Suppressor macrophage (primary cell): ENCODE results near the gene VIP.

Source experiments
- DNase-seq, 4 experiments: peaks; one replicate each; pipeline ENCODE4 v3.0.0-alpha.2; 2020 to 2022

Gene VIP

GRCh38 chr6:152783217-152783878 lies 32.8 kb downstream of the VIP start:
- no peak for DNase-seq

DNA sequence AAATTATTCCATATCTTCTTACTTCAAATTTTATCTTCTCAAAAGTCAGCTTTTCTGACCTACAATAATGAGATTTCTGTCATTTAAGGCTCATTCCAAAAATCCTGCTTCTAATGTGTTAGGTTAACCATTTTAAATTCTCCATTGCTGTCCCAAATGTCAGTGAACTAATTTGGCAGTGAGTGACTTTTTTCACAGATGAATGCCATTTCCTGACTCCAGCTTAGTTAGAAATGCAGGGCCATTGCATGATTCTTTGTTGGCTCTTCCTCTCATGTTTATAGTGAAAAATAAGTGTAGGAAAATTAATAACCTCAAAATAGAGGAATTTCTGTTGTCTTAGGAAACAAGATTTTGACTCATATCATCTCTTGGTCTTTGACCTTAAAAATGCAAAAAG lies 44.1 kb downstream of the VIP start:
- no peak for DNase-seq

GRCh38 chr6:152804150-152804549 lies 53.6 kb downstream of the VIP start:
- DNase-seq: no peak
